ENCODE measurements around the gene ADTRP.
A peak's percentile ranks its signal among the peaks of the same experiment; 100 is the strongest.

ADTRP gene

GRCh38 chr6:11754625-11755271 is 23.9 kb downstream of the ADTRP start:
- no peak for DNase-seq

DNA sequence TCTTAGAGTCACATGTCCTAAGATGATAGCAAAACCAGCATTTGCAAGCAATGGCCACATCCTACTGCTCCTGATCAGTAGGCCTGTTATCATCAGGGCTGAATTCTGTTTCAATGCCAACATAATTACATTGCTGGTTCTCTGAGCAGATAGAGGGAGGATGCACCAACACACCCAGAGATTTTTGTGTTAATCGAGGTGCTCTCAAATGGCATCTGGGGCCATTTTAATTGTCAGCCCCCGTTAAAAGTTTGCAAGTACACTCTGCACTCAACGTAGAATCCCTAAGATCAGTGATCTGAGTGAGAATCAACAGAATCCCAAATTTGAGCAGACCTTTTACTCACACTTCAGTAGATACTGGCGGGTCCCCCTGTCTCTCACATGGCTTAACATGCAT is 24.8 kb downstream of the ADTRP start:
- DNase-seq, result no peak

DNA sequence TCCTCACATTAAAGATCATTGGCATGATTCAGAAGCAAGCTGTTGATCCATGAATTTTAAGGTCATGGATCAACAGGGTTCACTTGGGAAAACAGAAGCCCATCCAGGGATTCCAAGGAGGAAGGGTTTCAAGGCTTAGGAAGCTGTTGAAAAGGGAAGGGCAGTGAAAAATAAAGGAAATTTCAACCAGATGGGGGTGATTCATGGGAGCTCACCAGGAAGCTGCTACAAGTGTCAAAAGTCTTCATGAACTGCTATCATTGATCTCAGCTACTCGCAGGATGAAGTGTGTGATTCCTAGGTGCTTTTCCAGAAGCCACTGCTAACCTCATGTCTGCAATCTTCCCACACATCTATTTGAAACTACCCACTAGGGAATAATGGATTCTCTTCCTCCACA is 26.2 kb downstream of the ADTRP start:
- DNase-seq, result no peak

- DNase-seq, result no peak
Observed at GRCh38 chr6:11750682-11751081, 27.9 kb downstream of the ADTRP start.

DNA sequence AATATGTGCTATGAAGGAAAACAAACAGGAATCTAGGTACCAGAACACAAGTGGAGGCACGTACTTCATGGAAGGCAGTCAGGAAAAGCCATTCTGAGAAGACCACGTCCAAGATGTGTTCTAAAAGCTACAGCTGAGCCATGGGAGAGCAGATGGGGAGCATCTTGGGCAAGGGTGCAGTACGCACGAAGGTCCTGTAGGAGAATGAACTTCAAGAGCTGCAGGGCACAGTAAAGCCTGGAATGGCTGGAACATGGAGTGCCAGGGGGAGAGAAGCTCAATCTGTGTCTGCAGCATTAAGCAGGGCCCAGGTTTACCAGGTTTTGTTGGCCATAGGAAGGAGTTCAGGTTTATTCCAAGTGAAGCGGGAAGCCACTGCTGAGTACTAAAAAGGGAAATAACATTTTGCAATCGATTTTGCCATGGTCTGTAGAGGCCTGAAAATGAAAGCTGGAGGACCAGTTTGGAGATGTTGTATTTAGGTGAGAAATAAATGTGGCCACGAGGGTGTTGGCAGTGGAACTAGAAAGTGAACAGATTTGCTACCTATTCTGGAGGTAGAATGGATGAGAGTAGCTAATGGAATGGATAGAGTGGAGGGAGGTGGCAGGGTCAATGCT is 29.9 kb downstream of the ADTRP start:
- DNase-seq, result no peak

DNA sequence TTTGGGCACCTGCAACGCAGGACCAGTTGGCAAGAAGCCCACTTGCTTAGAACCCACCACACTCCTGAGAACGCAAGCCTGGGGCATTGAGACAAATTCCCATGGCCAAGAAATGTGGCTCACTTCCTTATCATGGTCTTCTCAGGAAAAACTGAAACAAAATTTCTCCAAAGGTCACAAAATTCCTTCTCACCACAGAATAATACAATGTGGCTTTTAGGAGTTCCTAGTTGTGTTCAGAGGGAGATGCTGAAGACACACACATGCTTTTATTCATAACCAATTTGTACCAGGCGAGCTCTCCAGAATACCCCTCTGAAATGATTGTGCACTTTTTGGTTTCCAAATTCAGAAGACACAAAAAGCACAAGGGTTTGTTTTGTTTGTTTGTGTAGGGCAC is 31.6 kb downstream of the ADTRP start:
- no peak for DNase-seq

GRCh38 chr6:11744753-11745152 is 33.9 kb downstream of the ADTRP start:
- peak; percentile 29 for DNase-seq

- DNase-seq, result no peak
Observed at GRCh38 chr6:11744101-11744500, 34.5 kb downstream of the ADTRP start.

DNA sequence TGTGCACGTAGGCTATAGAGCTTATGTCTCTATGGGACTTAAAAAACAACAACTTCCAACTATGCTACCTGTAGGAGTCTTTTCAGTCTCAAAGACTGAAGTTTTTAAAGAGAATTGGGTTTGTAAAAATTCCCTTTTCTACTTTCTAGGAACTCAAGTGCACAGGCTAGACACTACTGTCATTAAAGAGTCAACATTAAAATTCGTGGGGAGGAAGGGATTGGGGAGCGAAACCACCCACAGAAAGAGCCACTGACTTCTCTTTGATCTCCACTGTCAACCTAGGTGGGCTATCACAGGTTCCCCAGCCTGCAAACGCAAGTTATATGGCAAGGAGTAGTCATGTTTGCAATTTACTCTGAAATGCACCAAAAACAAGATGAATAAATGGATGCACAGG is 37.7 kb downstream of the ADTRP start:
- no peak for DNase-seq

GRCh38 chr6:11738661-11739375 is 39.8 kb downstream of the ADTRP start:
- no peak for DNase-seq

GRCh38 chr6:11738234-11738633 is 40.4 kb downstream of the ADTRP start:
- no peak for DNase-seq

- no peak for DNase-seq
Observed at GRCh38 chr6:11736601-11737000, 42.0 kb downstream of the ADTRP start.

GRCh38 chr6:11734861-11735613 is 43.6 kb downstream of the ADTRP start:
- no peak for DNase-seq

- no peak for DNase-seq
Observed at GRCh38 chr6:11732036-11732631, 46.5 kb downstream of the ADTRP start.

DNA sequence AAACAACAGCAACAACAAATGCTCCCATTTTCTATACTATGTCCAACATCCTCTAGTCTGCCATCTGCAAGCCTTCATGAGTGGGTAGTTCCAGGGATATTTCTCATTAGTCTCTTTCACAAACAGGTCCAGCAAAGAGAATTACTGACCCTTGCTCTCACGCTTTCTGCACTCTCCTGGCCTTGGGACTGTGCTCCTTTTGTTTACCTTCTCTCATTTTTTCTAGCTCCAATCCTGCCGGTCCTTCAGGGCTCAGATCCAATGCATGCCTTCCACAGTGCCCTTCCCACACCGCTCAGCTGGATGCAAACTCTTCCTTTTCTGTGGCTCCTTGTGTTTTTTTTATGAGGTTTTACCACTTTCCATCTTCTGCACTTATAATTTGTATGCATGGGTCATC is 47.2 kb downstream of the ADTRP start:
- DNase-seq, result no peak

DNA sequence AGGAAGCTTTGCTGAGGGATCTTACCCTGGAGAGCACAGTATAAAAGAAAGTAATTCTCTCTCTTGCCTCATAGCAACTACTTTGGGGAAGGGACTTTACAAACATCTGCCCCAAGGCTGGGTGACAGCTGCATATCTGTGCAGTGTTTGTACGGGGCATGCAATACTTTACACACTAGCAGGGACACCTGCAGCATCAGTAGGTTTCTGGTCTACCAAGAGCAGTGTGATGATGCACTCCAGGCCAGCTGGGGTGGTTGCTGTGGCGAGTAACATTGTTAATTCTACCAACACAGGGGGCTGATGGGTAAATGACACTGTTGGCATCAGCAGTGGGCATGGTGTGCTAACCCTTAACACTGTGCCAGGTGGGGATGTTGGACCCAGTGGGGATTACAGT is 48.0 kb downstream of the ADTRP start:
- DNase-seq, result no peak

GRCh38 chr6:11729076-11729475 is 49.5 kb downstream of the ADTRP start:
- DNase-seq, result no peak

GRCh38 chr6:11727998-11728961 is 50.3 kb downstream of the ADTRP start:
- DNase-seq, result no peak

DNA sequence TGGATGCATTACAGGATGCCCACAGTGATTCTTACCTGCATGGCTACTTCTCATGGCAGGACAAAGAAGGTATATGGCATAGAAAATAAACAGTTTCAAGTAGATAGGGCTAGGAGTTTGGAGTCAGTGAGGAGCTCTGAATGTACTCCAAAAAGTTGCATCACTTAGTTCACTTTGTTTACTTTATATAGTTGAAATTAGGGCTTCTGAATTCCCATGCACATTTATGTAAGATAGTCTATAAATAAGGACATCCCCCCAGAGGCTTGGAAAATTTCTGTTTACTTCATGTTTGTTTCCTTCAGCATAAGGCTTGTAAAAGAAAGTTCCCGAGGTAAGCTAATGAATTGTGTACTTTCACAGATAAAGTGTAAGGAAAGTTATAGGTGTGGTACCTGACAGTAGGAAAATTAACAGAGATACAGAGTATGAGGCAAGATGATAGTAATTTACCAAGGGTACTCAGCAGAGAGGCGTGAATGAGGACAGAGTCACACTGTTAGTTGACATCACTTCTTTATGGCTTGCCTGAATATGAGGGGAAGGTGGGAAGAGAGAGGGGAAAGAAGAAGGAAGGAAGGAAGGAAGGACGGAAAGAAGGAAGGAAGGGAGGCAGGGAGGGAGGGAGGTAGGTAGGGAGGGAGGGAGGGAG is 51.1 kb downstream of the ADTRP start:
- DNase-seq, result no peak

- no peak for DNase-seq
Observed at GRCh38 chr6:11724286-11724685, 54.3 kb downstream of the ADTRP start.
